HL-60/S4 treated with phorbol 12-myristate 13-acetate at 8.2 ng/mL for 4 days and 3 days (cell line): ENCODE measurements around the gene UNC80.

Experiments
- in situ Hi-C: fragments of 300-500 bp; cut with MboI; formaldehyde crosslinking; loops from 2 replicates; pipeline ENCODE4 v1.15.0; 2022; ENCODE audit warnings: low sequenced_read_pairs

UNC80 gene

GRCh38 chr2:209969692-209970091 lies 198.1 kb downstream of the UNC80 start:
- in situ Hi-C loops: loop anchor here (10.0 to 25.0 kb wide), 2 partner anchors 225 to 632 kb away; no protein-coding TSS in a partner anchor

DNA sequence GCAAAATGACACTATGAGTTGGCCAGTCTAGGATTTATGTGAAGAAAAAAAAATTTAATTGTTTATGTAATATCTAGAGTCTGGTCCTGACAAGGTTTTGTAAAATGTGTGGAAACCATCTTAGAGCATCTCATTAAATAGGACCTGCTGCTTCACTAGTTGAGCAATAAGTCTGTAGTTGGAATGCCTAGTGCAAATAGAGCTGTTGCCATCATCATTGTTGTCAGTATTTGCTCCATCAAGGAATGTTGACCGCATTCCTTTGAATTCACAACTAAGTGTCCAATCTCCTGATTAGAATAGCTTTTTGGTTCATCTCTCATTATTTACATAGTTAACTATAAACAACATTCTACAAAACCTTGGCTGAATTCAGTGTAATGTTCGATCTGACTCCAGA lies 198.6 kb downstream of the UNC80 start:
- in situ Hi-C loops: loop anchor here (10.0 to 25.0 kb wide), 2 partner anchors 225 to 633 kb away; no protein-coding TSS in a partner anchor

- in situ Hi-C loops: loop anchor here (10.0 to 25.0 kb wide), 2 partner anchors 224 to 633 kb away; no protein-coding TSS in a partner anchor
These were observed 199.1 kb downstream of the UNC80 start for GRCh38 chr2:209970711-209971110.

GRCh38 chr2:209973328-209973727 lies 201.7 kb downstream of the UNC80 start:
- in situ Hi-C loops: loop anchor here (10.0 to 25.0 kb wide), 2 partner anchors 221 to 636 kb away; no protein-coding TSS in a partner anchor

DNA sequence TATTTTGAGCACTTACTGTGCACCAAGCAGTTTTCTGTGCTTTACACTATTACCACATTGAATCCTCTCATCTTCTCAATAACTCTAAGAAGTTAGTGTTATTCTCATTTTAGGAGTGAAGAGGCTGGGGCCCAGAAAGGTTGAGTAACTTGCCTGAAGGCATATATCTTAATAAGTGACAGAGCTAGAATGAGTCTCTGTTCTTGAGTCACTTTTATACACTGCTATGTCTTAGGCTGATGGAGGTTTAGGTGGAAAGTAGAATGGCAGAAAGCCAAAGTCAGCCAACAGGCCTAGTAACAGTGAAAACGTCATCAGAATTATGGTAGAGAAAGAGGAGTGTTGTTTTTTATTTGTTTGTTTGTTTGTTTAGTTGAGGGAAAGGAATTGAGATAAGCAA lies 202.9 kb downstream of the UNC80 start:
- in situ Hi-C loops: loop anchor here (10.0 to 25.0 kb wide), 2 partner anchors 220 to 637 kb away; no protein-coding TSS in a partner anchor

DNA sequence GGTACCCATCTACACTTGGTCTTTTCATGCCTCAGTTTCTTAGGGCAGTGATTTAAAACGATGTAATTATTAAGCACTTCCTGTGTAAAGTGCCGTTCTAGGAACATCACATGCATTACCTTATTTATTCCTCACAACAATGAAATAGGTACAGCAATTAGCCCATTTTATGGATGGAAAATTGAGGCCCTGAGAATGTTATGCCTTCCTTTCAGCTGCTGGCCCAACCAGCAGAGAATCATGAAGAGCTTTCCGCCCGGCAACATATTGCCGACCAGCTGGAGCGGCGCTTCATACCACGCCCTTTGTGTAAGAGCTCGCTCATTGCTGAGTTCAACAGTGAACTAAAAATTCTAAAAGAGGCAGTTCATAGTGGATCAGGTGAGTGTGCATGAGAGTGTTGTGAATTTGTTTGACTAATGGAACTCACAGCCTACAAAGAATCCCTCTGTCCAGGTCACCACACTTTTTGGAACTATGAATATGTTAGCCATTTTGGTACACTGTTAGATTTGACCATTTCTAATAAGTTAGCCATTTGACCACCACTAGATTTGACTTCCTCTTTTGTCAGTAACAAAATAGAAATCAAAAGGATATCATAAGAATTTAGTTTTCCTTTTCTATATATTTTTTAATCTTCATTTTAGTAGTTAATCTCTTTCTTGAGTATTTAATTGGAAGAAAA lies 205.2 kb downstream of the UNC80 start:
- in situ Hi-C loops: loop anchor here (10.0 kb wide), 1 partner anchor 218 kb away; no protein-coding TSS in a partner anchor

DNA sequence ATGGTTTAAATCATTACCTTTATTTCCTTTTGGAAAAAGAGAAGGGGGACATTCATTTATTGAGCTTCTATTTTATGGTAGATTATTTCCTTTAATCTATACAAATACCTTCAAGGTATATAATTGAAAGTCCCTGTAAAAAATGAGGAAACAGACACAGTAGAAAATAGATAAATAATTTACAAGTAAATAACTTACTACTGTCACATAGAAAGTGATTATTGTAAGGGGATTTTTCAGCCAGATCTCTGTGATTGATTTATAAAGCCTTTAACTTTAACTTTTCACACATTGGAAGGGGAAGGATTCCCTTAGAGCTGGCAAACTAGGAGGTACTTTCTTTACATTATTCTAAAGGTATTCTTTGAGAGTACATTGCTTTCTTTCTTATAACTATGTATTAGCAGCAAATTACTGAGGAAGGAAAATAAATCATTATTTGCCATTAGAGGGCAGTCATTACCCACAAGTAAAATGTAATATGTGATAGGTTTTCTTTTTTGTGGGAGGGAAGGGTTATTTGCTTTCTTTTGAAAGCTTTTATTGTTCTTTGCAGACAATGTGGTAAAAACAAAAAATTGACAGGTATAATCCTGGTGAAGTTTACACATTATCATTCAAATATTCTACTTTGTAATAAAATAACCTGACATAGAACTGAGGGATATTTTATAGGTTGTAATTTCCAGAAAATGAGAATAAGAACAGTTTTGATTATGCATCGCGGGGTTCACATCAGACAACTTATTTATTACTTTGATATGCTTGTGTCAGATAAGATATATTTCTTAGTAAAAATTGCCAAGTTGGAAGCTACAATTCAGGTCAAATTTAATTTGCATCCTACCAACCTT lies 206.0 kb downstream of the UNC80 start:
- in situ Hi-C loops: loop anchor here (10.0 kb wide), 1 partner anchor 217 kb away; no protein-coding TSS in a partner anchor

DNA sequence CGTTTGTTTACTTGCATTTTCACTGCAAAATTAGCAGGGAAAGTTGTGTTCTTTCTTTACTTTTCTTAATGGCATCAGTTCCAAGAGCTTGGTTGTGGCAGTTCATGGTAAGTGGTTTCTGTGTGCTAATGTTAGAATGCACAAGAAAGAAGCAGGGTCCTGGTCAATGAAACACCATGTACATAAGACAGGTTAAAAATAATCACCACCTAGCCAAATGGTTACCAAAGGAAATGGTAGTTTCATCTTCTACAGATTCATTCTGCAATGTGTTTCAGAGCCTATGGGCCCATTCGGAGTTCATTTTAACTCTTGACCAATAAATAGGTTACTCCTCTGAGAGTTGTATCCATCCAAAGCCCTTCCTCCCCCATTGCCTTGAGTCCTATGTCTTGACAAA lies 212.7 kb downstream of the UNC80 start:
- in situ Hi-C loops: no loop called here

- in situ Hi-C loops: no loop called here
These were observed 214.2 kb downstream of the UNC80 start for GRCh38 chr2:209985874-209986273.

- in situ Hi-C loops: no loop called here
These were observed 214.8 kb downstream of the UNC80 start for GRCh38 chr2:209986415-209986814.

- in situ Hi-C loops: no loop called here
These were observed 216.4 kb downstream of the UNC80 start for GRCh38 chr2:209988010-209988409.

GRCh38 chr2:209990838-209991237 lies 219.2 kb downstream of the UNC80 start:
- in situ Hi-C loops: no loop called here

DNA sequence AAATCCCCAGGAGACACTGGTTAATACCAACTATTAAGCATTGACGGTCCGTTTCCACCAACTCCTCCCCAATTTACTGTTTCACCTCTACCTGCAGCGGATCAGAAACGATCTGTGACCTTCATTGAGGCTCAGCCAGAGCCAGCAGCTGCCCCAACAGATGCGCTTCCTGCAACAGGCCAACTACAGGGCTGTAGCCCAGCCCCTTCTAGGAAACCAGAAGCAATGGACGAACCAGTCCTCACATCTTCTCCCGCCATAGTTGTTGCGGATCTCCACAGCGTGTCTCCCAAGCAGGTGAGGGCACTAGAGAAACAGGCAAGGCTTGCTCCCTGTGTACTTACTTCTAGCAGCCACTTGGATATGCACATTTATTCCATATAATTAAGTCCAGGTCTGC lies 222.3 kb downstream of the UNC80 start:
- in situ Hi-C loops: no loop called here

DNA sequence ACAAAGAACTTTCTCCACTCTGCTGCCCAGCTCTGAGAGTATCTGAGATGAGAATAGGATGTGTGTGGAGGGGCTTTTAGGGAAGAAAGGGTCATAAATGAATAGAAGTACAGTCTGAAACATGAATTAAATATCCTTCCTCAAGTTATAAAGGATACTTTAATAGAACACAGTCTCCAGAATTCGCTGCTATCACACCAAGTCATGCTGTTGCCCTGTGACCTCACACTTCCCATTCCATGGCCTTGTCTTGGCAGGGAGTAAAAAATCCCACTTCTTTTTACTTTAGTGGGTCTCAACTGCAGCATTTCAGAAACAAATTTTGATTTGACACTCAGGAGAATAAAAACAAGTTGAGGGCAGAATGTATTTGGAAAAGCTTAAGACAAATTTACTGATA lies 227.0 kb downstream of the UNC80 start:
- in situ Hi-C loops: no loop called here

- in situ Hi-C loops: no loop called here
These were observed 229.1 kb downstream of the UNC80 start for GRCh38 chr2:210000464-210001324.

DNA sequence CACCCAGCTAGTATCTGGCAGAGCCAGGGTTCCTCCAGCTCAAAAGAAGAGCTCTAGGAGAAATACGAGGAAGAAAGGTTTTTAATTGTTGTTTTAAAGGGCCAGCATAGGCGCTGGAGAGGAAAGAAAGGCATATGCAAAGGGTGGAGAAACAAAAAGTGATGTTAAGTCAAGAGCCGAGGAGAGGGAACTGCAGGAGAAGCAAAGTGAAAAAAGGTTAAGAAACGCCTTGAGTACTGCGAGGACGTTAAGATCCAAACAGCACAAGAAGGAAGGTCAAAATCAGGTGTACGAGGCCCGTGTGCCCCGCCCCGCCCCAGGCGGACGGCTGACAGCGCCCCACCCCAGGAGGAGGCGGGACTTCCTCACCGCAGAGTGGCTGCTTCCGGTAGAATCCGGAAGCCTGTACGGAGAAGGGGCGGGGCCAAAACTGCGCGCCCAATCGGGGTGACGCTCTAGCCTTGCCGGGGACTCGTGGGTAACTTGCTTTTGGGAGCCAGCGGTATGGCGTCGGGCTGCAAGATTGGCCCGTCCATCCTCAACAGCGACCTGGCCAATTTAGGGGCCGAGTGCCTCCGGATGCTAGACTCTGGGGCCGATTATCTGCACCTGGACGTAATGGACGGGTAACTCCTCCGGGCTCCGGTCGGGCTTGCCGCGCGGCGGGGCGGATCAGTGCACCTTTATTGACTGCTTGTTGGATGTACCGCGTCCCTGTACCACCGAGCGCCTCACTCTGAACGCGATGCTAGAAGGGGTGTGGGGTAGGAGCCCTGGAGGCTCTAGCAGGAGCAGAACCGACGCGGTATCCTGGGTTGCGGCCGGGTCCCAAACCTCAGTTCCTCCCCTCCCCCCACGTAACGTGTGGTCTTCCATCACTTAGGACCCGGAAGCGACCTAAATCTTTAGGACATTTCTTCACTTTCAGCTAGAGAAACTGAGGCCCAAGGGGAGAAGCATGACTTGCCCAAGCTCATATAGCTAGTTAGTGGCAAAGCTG lies 230.8 kb downstream of the UNC80 start, which contains the start of gene RPE:
RPE (plus strand) TSS at position 481 of the 1,000 bp plus-strand sequence; CDS start at position 505, 24 bp downstream.
- in situ Hi-C loops: no loop called here

GRCh38 chr2:210003359-210003758 lies 231.7 kb downstream of the UNC80 start:
- in situ Hi-C loops: no loop called here

GRCh38 chr2:210004881-210005280 lies 233.2 kb downstream of the UNC80 start:
- in situ Hi-C loops: no loop called here

GRCh38 chr2:210007895-210008294 lies 236.3 kb downstream of the UNC80 start:
- in situ Hi-C loops: no loop called here
